Forelimb muscle (tissue), 1 donor: ENCODE results near the gene MYO1E. TPM values are rescaled to one million over a fixed set of nuclear protein-coding genes. Genes with fewer than 3 reads are reported as not detected.

Experiments
- DNase-seq: peaks from one replicate; pipeline ENCODE4 v3.0.0-alpha.2; 2013; ENCODE audit warnings: low read depth
- polyA plus RNA-seq: library from polyadenylated mRNA; unstranded; fragments of 120-200 nt; gene quantifications from one replicate; pipeline ENCODE4 v1.2.1, GENCODE V29; 2013; ENCODE audit not compliant: insufficient read length

The MYO1E gene
- polyA plus RNA-seq, 1 donor = 32.9 TPM

DNA sequence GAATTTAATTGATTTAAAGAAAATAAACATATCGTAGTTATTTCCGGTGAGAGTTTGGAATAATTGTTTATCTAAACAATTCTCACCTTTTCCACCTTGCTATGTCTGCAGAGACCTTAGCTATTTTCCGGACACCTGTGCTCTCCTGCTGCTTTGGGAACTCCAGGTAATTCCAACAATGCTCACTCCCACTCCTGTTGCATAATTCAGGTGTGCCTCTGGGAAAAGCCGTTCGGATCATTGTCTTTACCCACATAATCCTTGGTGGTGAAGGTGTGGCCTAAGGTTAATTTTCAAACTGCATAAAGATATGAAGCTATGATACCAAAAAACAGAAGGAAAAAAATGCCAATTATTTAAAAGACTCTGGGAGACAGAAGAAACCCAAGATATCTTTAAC is 106.6 kb downstream of the MYO1E start:
- DNase-seq = no peak

GRCh38 chr15:59262316-59262715 is 110.4 kb downstream of the MYO1E start:
- no peak for DNase-seq

DNA sequence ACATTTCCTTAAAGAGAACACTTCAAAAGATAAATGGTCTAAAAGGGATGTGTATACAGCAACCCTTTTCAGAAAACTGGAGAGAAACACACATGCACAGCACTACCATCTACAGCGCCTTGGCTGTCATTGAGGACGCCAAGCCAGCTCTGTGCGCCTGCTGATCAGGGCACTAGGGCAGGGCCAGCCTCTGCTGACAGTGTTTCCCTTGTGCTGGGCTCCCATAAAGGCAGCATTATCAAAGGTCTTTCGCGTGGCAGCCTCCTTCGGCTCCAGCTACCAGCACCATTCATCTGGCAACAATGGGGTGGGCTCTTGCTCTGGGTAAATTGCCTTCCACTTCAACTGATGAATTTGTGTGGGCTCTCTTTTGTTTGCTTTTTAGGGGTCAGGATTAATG is 112.6 kb downstream of the MYO1E start:
- no peak for DNase-seq

DNA sequence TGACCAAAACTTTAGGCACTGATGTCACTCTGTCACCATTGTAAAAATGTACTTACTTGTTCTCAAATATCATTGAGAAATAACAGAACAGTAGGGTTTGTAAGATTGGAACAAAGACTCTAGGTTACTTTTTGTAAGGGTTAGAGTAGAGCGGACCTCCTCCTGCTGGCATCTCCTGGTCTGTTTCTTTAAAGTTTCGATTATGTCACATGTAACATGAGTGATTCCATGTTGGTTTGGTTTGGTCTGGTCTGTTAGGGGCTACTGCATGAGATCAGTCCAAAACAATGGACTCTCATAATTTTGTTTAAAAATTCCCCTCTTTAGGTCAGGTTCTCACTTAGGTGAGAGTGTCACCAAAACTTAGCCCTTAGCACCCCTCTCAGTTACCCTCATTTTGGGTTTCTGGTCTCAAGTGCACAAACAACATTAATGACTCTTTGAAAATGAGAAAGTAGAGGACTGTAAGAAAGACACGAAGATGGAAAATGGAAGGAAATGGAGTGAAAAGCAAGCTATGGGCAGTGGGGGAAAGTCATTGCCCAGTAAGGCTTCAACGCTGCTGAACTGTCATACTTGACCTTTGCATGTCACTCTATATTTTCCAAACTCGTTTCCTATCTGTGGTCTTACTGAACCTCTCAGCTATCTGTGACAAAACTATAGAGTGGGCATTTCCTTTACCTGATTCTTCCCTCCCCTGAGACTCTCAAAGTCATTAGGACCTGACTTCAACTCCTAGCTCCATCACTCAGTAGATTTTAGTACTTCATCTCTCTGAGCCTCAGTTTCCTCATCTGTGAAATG is 113.3 kb downstream of the MYO1E start:
- DNase-seq = no peak

DNA sequence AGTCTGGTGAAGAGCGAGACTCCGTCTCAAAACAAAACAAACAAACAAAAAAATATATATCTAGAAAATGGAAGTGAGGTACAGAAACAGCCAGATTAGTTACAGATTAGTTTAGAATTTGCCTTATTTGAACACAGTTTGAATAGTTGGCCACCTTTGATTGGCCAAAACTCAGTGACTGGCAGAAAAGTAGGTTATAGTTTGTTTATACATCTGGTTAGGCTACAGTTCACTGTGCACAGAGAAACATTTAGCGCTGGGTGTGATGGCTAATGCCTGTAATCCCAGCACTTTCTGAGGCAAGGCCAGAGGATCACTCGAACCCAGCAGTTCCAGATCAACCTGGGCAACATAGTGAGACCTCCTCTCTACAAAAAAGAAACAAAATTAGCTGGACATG is 114.4 kb downstream of the MYO1E start:
- DNase-seq = no peak

GRCh38 chr15:59257140-59257539 is 115.5 kb downstream of the MYO1E start:
- no peak for DNase-seq

- DNase-seq = no peak
These were observed 116.2 kb downstream of the MYO1E start for GRCh38 chr15:59256482-59256881.

DNA sequence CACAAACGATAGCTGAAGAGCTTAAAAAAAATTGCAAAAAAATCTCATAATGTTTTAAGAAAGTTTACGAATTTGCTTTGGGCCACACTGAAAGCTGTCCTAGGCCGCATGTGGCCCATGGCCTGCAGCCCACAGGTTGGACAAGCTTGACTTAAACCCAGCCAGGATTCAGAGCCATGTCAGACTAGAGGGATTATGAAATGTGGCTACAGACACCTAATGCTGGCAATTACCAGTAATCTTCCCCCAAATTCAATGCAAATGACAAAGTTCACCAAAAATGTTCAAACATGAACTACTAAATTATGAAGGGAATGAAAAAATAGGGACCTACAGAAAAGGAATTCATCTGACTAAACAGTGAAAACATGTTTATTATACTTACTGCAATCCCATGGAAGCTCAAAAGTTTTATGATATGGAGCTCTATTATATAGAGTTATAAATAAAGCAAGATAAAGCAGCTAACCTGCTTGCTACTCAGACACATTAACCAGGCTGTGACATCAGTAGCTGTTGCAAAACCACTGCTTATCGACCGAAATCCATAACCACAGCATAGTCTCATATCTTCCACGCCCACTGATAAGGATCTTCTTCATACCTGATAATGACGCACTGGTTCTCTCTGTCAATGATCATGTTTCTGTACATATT is 116.9 kb downstream of the MYO1E start:
- no peak for DNase-seq

DNA sequence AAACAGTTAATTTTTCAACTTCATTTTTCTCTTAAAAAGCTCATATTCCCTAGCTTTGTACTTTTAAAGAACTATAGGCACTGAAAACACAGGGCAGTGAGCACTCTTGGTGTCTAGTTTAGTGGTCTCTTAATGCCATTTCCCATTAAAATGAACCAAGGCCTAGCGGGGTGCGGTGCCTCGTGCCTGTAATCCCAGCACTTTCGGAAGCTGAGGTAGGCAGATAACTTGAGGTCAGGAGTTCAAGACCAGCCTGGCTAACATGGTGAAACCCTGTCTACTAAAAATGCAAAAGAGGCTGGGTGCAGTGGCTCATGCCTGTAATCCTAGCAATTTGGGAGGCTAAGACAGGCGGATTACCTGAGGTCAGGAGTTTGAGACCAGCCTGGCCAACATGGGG is 120.5 kb downstream of the MYO1E start:
- no peak for DNase-seq

DNA sequence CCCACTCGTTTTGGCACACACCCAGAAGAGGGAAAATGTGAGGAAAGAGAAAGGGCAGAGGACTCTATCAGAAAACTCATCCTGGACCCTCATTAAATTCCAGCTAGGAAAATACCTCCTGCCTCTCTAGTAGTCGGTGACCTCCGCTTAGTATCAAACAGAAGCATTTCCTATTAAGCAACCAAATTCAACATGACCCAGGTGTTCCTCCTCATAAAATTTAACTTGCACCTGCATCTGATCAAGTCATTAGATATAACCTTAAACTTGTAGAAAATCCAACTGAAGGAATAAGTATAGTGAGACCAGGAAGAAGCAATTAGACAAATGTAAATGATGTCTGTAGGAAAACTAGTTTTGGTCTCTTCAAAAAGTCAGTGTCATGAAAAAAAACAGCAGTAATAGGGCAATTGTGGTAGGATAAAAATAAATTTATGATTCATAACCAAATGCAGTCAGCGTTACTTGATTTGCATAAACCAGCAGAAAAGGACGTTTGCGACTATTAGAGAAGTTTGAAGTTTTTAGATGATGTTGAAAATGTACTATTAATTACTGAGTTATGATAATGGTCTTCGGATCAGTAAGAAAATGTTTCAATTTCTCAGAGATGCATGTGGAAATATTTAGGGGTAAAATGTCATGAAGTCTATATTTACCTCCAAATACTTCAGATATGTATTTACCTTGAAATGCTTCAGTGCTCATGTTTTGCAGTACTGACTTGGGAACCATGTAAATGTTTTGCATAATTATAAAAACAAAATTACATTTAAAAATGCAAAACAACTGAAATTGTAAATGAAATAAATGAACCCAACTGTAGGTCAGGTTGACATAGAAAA is 121.4 kb downstream of the MYO1E start:
- no peak for DNase-seq

DNA sequence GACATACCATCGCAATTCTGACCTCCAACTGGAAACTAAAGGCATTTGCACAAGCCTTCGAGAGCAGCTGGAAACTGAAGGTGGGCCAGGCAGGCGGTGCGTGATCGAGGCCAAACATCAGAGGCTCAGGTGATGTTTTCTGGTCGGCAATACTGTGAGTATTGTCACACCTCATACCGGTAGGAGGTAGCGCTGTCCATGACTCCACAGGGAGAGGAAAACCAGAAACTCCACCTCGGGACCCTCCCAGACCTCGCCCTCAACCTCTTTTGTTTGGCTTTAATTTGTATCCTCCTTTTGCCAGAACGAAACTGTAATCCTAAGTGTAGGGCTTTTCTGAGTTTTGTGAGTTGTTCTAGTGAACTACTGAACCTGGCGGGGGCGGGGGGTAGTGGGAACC is 122.4 kb downstream of the MYO1E start:
- DNase-seq = no peak

DNA sequence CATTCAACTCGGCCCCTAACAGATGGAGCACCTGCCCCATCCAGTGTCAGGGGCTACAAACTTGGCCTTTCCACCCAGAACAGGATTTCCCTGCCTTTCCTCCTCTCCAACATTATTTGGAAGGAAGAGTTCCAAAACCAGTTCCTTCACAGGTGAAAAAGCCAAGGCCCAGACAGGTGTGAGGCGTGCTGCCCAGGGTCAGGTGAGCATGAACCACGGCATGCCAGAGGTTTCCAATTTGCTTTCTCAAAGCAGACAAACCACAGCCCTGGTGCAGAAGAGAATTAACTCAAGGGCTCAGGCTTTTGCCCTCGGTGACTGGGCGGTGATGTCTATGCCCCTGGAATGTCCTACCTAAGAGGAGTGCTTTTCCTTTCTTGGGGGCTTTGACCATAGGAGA is 122.9 kb downstream of the MYO1E start:
- no peak for DNase-seq

GRCh38 chr15:59247364-59247763 is 125.3 kb downstream of the MYO1E start:
- no peak for DNase-seq

GRCh38 chr15:59245559-59245958 is 127.1 kb downstream of the MYO1E start:
- DNase-seq = no peak

- no peak for DNase-seq
These were observed 128.3 kb downstream of the MYO1E start for GRCh38 chr15:59244337-59244736.

DNA sequence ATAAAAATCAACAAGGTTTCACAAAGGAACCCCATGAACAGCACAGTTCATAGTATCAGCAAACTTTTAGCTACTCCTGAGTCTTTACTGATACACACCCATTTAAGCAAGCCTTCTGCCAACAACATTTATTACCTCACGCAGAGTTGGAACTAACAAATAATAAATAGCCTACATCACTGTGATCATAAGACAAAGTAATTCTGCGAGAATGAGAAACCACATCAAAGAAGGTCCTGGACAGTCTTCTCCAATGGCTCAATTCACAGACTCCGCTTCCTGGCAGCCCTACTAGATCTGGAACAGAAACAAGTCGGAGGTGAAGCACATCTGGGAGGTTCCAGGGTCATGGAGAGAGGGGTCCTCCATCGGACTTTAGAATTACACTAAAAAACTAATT is 129.0 kb downstream of the MYO1E start:
- DNase-seq = no peak

GRCh38 chr15:59242649-59243048 is 130.0 kb downstream of the MYO1E start:
- DNase-seq = no peak

- DNase-seq = no peak
These were observed 132.6 kb downstream of the MYO1E start for GRCh38 chr15:59240036-59240435.

- DNase-seq = no peak
These were observed 134.7 kb downstream of the MYO1E start for GRCh38 chr15:59237924-59238331.

GRCh38 chr15:59237119-59237855 is 135.4 kb downstream of the MYO1E start:
- DNase-seq = no peak

DNA sequence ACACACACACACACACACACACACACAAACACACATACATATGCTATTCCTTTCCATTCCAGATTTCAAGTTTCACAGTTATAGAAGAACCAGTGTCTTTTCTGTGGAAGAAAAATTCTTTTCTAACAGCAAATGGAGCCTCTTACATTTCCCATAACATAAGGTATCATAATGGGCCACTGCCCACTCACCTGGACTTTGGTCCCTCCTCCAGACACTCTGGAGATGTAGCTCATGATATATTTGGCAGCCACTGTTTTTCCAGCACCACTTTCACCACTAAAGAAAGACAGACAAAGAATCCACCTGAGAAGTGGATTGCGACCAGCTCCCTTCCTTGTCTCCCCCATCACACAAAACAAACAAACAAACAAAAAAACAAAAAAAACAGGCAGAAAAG is 136.3 kb downstream of the MYO1E start:
- no peak for DNase-seq

DNA sequence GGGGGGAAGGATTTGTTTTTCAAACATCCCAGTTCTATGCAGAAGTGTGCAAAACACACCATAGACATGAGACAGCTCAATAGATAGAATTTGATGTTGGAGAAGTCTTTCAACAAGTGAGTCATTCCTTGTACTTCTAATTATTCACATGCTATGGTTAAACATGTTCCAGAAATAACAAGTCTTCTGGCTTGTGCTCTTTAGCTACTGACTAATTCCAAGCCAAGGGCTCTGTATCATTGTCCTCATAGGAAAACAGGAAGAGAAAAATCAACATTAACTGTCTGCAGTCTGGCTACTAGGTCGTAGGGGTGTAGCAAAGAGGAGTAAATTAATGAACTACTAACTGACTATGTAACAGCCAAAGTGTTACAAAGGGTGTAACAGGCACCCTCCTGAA is 140.2 kb downstream of the MYO1E start:
- DNase-seq = no peak
